SU-DHL-6 (cell line): Measurements from ENCODE around the gene MCTP1.
A peak's percentile ranks its signal among the peaks of the same experiment; 100 is the strongest.
"Not testable (repeated sequence)": the region's sequence is repeated elsewhere in the genome, so short reads cannot be mapped to it uniquely, and the experiment has no call there.

Experiments
- H2AFZ ChIP-seq: fragments of 200-600 bp; sonication (generic); 2 replicates; pipeline ENCODE4 v1.6.1; 2014; ENCODE audit warnings: low read depth, mild to moderate bottlenecking, moderate library complexity, mixed read lengths, antibody characterized with exemption, low read length; ENCODE audit not compliant: severe bottlenecking
- H3F3A ChIP-seq: fragments of 200-600 bp; shearing (Covaris generic); 2 replicates; pipeline ENCODE4 v1.6.0; 2016; ENCODE audit warnings: antibody characterized with exemption, mild to moderate bottlenecking; ENCODE audit not compliant: insufficient read depth
- H3K27ac ChIP-seq: fragments of 200-600 bp; sonication (generic); 2 replicates; pipeline ENCODE4 v1.5.1; 2016; ENCODE audit warnings: low read depth, mild to moderate bottlenecking, low read length, moderate library complexity, mixed read lengths
- H3K27me3 ChIP-seq: fragments of 200-600 bp; sonication (generic), shearing (Covaris generic); 2 replicates; pipeline ENCODE4 v1.6.0; 2014; ENCODE audit warnings: mild to moderate bottlenecking, low read length
- H3K36me3 ChIP-seq: fragments of 200-600 bp; sonication (generic); 2 replicates; pipeline ENCODE4 v1.6.1; 2014; ENCODE audit warnings: mild to moderate bottlenecking, low read length, mixed read lengths
- H3K4me2 ChIP-seq: fragments of 300-600, 200-600 bp; shearing (Covaris generic), sonication (generic); 2 replicates; pipeline ENCODE4 v1.6.0; 2014; ENCODE audit warnings: low read length, low read depth, mild to moderate bottlenecking; ENCODE audit not compliant: poor library complexity, severe bottlenecking
- H3K4me3 ChIP-seq: fragments of 200-600 bp; sonication (generic); 2 replicates; pipeline ENCODE4 v1.5.1; 2014; ENCODE audit warnings: antibody characterized with exemption, low read length, mild to moderate bottlenecking, mixed read lengths; ENCODE audit not compliant: insufficient read depth, poor library complexity, severe bottlenecking
- H3K79me2 ChIP-seq: fragments of 200-600 bp; sonication (generic); 2 replicates; pipeline ENCODE4 v1.6.1; 2014; ENCODE audit warnings: mild to moderate bottlenecking, low read length, moderate library complexity; ENCODE audit not compliant: insufficient read depth
- H3K9ac ChIP-seq: fragments of 200-600 bp; sonication (generic); 2 replicates; pipeline ENCODE4 v1.7.0; 2014; ENCODE audit warnings: mild to moderate bottlenecking, low read length
- H3K9me2 ChIP-seq: fragments of 200-600 bp; sonication (generic); replicated peaks from 2 replicates; pipeline ENCODE4 v1.6.1; 2014; ENCODE audit warnings: low read length; ENCODE audit not compliant: insufficient read depth
- H3K9me3 ChIP-seq: fragments of 200-600 bp; sonication (generic); 2 replicates; pipeline ENCODE4 v1.6.1; 2014; ENCODE audit warnings: low read length, mixed read lengths; ENCODE audit not compliant: insufficient read depth
- H4K20me1 ChIP-seq: fragments of 200-600 bp; sonication (generic); 2 replicates; pipeline ENCODE4 v1.6.1; 2014; ENCODE audit warnings: low read depth, mild to moderate bottlenecking, antibody characterized with exemption, low read length, moderate library complexity, mixed read lengths
- EZH2phosphoT487 ChIP-seq: fragments of 200-600 bp; sonication (generic), shearing (Covaris generic); conservative IDR thresholded peaks from 2 replicates; pipeline ENCODE4 v1.6.1; 2018; ENCODE audit warnings: mild to moderate bottlenecking, antibody characterized with exemption, low read length, moderate library complexity, mixed read lengths
- TF ChIP-seq, protein P1 (sequence below): fragments of 200-600 bp; sonication (generic); IDR thresholded peaks from one replicate; pipeline ENCODE4 v1.5.1; 2017; ENCODE audit warnings: antibody characterized with exemption, mild to moderate bottlenecking, low read length, moderate library complexity; ENCODE audit not compliant: insufficient read depth, poor library complexity, severe bottlenecking

MCTP1 gene

DNA sequence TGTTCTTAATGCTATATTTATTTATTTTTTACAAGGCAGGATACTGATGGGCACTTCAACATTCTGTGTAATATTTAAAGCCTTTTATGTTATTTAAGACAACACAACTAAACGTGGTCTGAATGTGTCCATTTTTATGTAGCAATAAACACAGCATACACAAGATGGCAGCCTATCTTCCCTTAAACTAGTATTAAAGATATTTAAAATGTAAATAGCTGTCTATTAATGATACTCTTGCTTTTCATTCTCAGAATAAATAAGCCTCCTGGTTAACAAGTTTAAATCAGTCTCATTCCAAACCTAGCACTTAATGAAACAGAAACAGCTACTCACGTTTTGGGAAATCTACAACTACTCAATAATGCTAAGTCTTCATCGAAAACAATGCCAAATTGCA is 315.7 kb downstream of the MCTP1 start:
- no peaks in the 10 kb centered on the region for H3K79me2 ChIP-seq
- no peaks in the 10 kb centered on the region for H3K36me3 ChIP-seq
- no peaks in the 10 kb centered on the region for H3F3A ChIP-seq
- no peaks in the 10 kb centered on the region for H3K9me3 ChIP-seq
- H4K20me1 ChIP-seq, result no peaks in the 10 kb centered on the region
- no peak overlapping the region for H3K9ac ChIP-seq
- H3K27ac ChIP-seq, result no peak overlapping the region
- H3K4me3 ChIP-seq, result no peak overlapping the region
- H2AFZ ChIP-seq, result no peak overlapping the region
- H3K27me3 ChIP-seq, result no peaks in the 10 kb centered on the region
- no peaks in the 10 kb centered on the region for H3K9me2 ChIP-seq
- TF ChIP-seq, protein P1, sequence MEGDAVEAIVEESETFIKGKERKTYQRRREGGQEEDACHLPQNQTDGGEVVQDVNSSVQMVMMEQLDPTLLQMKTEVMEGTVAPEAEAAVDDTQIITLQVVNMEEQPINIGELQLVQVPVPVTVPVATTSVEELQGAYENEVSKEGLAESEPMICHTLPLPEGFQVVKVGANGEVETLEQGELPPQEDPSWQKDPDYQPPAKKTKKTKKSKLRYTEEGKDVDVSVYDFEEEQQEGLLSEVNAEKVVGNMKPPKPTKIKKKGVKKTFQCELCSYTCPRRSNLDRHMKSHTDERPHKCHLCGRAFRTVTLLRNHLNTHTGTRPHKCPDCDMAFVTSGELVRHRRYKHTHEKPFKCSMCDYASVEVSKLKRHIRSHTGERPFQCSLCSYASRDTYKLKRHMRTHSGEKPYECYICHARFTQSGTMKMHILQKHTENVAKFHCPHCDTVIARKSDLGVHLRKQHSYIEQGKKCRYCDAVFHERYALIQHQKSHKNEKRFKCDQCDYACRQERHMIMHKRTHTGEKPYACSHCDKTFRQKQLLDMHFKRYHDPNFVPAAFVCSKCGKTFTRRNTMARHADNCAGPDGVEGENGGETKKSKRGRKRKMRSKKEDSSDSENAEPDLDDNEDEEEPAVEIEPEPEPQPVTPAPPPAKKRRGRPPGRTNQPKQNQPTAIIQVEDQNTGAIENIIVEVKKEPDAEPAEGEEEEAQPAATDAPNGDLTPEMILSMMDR, result no peak
- no peak for TF ChIP-seq EZH2phosphoT487
- H3K4me2 ChIP-seq, result no peak overlapping the region

DNA sequence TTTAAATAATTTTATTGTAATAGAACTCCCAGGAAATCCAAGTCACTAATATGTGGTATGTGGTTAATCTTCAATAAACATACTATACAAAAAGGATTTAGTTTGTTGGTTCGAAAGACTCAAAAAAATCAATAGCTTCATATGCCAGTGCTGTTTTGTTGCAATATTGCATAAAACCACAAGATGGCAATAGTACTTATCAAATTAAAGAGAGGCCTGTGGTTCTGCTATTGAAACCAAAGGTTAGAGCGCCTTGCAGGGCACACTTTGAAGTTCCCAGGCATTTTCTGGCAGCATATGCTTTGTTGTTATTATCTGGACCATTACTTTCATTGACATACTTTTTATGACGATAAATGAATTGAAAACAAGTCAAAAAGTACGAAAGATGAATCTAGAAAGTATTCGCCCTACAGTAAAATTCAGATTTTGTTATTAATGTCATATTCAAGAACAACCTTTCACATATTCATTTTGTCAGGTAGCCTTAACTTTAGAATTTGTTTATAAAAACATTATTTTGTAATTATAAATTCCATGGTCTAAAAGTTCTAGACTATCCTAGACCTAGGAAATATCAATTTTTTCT is 316.3 kb downstream of the MCTP1 start:
- H3F3A ChIP-seq, result no peaks in the 10 kb centered on the region
- no peaks in the 10 kb centered on the region for H3K9me2 ChIP-seq
- H3K4me2 ChIP-seq, result no peak overlapping the region
- no peaks in the 10 kb centered on the region for H4K20me1 ChIP-seq
- H3K36me3 ChIP-seq, result no peaks in the 10 kb centered on the region
- no peak for TF ChIP-seq EZH2phosphoT487
- TF ChIP-seq, protein P1, result peak; percentile 56
- H3K79me2 ChIP-seq, result no peaks in the 10 kb centered on the region
- no peaks in the 10 kb centered on the region for H3K27me3 ChIP-seq
- H3K27ac ChIP-seq, result no peak overlapping the region
- H3K9me3 ChIP-seq, result no peaks in the 10 kb centered on the region
- H2AFZ ChIP-seq, result no peak overlapping the region
- no peak overlapping the region for H3K4me3 ChIP-seq
- H3K9ac ChIP-seq, result no peak overlapping the region

DNA sequence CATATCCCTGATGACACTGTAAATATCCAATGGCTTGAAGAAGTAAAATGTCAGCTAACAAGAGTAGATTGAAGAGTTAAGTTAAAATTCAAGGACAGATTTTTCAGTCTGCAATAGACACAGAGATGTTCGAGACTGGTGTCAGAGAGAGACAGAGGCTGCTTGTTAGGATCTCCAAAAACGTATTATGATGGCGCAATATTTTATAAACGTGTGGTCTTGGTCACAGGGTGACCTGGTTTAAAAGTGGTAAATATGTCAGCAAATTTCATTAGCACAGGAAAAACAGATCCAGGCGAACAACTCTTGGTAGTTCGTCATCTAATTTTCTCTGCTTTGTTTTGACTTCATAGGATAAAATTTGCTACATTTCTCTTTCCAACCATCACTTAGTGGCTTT is 317.4 kb downstream of the MCTP1 start:
- no peak overlapping the region for H3K4me3 ChIP-seq
- H3K36me3 ChIP-seq, result no peaks in the 10 kb centered on the region
- H3K79me2 ChIP-seq, result no peaks in the 10 kb centered on the region
- no peak overlapping the region for H2AFZ ChIP-seq
- no peaks in the 10 kb centered on the region for H3K27me3 ChIP-seq
- no peaks in the 10 kb centered on the region for H3K9me2 ChIP-seq
- H3K9me3 ChIP-seq, result no peaks in the 10 kb centered on the region
- no peaks in the 10 kb centered on the region for H3F3A ChIP-seq
- no peak overlapping the region for H3K4me2 ChIP-seq
- no peaks in the 10 kb centered on the region for H4K20me1 ChIP-seq
- TF ChIP-seq, protein P1, result no peak
- TF ChIP-seq EZH2phosphoT487, result no peak
- H3K9ac ChIP-seq, result no peak overlapping the region
- no peak overlapping the region for H3K27ac ChIP-seq

DNA sequence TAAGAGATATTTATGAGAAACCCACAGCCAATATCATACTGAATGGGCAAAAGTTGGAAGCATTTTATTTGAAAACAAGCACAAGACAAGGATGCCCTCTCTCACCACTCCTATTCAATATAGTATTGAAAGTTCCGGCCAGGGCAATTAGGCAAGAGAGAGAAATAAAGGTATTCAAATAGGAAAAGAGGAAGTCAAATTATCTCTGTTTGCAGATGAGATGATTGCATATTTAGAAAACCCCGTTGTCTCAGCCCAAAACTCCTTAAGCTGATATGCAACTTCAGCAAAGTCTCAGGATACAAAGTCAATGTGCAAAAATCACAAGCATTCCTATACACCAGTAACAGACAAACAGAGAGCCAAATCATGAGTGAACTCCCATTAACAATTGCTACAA is 325.6 kb downstream of the MCTP1 start:
- H3K9me3 ChIP-seq, H3K4me3 ChIP-seq, H4K20me1 ChIP-seq, H3K27ac ChIP-seq, H2AFZ ChIP-seq, H3K79me2 ChIP-seq, H3K36me3 ChIP-seq, H3K9ac ChIP-seq, H3K9me2 ChIP-seq, H3K4me2 ChIP-seq, H3K27me3 ChIP-seq, H3F3A ChIP-seq: not testable (repeated sequence)
